Suprapubic skin (tissue), 4 donors: Measurements from ENCODE around the gene GABRR1. TPM values are rescaled to one million over a fixed set of nuclear protein-coding genes. Genes with fewer than 3 reads are reported as not detected.

Experiments
- DNase-seq, 2 donors: peaks; one replicate each; pipeline ENCODE4 v3.0.0-alpha.2; 2019; ENCODE audit warnings: low spot score in 2 of 2
- H3K27ac ChIP-seq: fragments of 200-600 bp; sonication (generic); one replicate; pipeline ENCODE4 v1.5.1; 2019
- H3K27me3 ChIP-seq: fragments of 200-600 bp; sonication (generic); one replicate; pipeline ENCODE4 v1.5.1; 2019
- H3K36me3 ChIP-seq: fragments of 200-600 bp; sonication (generic); one replicate; pipeline ENCODE4 v1.5.1; 2019
- H3K4me1 ChIP-seq: fragments of 200-600 bp; sonication (generic); one replicate; pipeline ENCODE4 v1.5.1; 2019
- H3K4me3 ChIP-seq: fragments of 200-600 bp; sonication (generic); one replicate; pipeline ENCODE4 v1.5.1; 2019; ENCODE audit warnings: mild to moderate bottlenecking
- H3K9me3 ChIP-seq: fragments of 200-600 bp; sonication (generic); one replicate; pipeline ENCODE4 v1.5.1; 2019
- EP300 ChIP-seq: sonication (generic); formaldehyde crosslinking; IDR thresholded peaks from one replicate; pipeline ENCODE4 v1.6.1; 2017; ENCODE audit warnings: antibody characterized with exemption
- POLR2A ChIP-seq, 2 donors: fragments of 450-650 bp; IDR thresholded peaks; one replicate each; pipeline ENCODE4 v1.6.1; 2017; ENCODE audit warnings: antibody characterized with exemption in 2 of 2, mild to moderate bottlenecking in 2 of 2, moderate library complexity in 2 of 2
- POLR2AphosphoS5 ChIP-seq, 3 donors: sonication (generic); formaldehyde crosslinking; IDR thresholded peaks; one replicate each; pipeline ENCODE4 v1.6.1; 2017; ENCODE audit warnings: antibody characterized with exemption in 3 of 3
- WGBS: methylation state at CpG from one replicate; pipeline ENCODE4 v1.1.5; 2018; 5-methylcytosine and 5-hydroxymethylcytosine counted together
- total RNA-seq, 4 donors: library from RNA; depleted of rRNA; stranded (reverse); fragments of >200 nt; gene quantifications; one replicate each; pipeline ENCODE4 v1.1.0, GENCODE V29; 2016
- TF ChIP-seq, protein P1 (sequence below), 2 donors: fragments of 200-600 bp in 1 of 2; fragments of 450-650 bp in 1 of 2; sonication (generic) in 1 of 2; IDR thresholded peaks; one replicate each; pipeline ENCODE4 v1.5.1; 2016 to 2019; ENCODE audit warnings: antibody characterized with exemption in 2 of 2, mild to moderate bottlenecking in 1 of 2, moderate library complexity in 1 of 2

GABRR1 gene
- total RNA-seq, result under 1 TPM in 2 of 4 donors, not detected in 2; 0.48 to 0.52 TPM

DNA sequence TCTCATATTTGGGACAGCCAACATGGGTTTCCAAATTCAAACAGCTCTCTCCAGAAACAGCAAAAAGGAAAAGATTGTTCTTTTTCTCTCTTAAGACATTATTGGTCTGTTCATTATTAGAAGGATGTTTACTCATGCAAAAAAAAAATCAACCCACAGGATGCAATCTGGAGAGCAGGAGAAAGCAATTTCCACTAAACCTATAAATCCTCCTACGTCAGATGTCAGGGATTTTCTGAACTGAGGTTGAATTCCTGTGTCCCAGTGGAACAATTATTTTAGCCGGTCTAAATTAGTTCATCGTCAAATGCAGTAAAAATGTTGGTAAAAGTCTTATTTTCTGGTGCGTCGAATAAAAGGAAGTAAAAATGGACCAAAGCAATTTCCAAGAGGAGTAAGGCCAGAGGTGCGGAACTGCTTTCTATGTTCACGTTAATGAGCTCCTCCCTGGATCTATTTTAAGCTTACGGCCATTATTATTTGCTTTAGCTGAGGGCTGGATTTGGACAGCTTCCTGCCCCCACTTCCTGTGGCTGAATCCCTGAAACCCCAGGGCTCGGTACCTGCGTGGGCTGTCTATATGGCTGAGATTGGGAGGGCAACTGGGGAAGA is at the start of gene GABRR1:
TSS of gene GABRR1 (minus strand) at position 60 of the 612 bp plus-strand sequence. CDS start at position 24, 36 bp downstream.
- WGBS, result 44% methylated on average over 10 of the region's 10 CpGs
- no peak for DNase-seq
- H3K4me3 ChIP-seq, result no peak within 1 kb of the TSS
- TF ChIP-seq POLR2AphosphoS5 (IDR thresholded peaks at IDR 0.05) (no peak), EP300 (no peak)
- H3K4me1 ChIP-seq, result no peaks in the 10 kb centered on the region
- no peaks in the 10 kb centered on the region for H3K9me3 ChIP-seq
- no peaks in the 10 kb centered on the region for H3K27me3 ChIP-seq
- H3K27ac ChIP-seq, result no peak within 1 kb of the TSS
- H3K36me3 ChIP-seq, result no peaks in the 10 kb centered on the region

GRCh38 chr6:89264296-89264695 is 47.1 kb upstream of the GABRR1 start:
- Histone ChIP-seq H3K4me3 (no peak overlapping the region), H3K9me3 (no peaks in the 10 kb centered on the region), H3K36me3 (no peaks in the 10 kb centered on the region), H3K27ac (no peak overlapping the region), H3K4me1 (no peaks in the 10 kb centered on the region), H3K27me3 (no peaks in the 10 kb centered on the region)
- WGBS, result 95% methylated on average over 20 of the region's 20 CpGs
- DNase-seq, result no peak
- TF ChIP-seq EP300 (no peak), POLR2AphosphoS5 (IDR thresholded peaks at IDR 0.05) (no peak), POLR2A (IDR thresholded peaks at IDR 0.05) (no peak)
- TF ChIP-seq, protein P1, sequence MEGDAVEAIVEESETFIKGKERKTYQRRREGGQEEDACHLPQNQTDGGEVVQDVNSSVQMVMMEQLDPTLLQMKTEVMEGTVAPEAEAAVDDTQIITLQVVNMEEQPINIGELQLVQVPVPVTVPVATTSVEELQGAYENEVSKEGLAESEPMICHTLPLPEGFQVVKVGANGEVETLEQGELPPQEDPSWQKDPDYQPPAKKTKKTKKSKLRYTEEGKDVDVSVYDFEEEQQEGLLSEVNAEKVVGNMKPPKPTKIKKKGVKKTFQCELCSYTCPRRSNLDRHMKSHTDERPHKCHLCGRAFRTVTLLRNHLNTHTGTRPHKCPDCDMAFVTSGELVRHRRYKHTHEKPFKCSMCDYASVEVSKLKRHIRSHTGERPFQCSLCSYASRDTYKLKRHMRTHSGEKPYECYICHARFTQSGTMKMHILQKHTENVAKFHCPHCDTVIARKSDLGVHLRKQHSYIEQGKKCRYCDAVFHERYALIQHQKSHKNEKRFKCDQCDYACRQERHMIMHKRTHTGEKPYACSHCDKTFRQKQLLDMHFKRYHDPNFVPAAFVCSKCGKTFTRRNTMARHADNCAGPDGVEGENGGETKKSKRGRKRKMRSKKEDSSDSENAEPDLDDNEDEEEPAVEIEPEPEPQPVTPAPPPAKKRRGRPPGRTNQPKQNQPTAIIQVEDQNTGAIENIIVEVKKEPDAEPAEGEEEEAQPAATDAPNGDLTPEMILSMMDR (IDR thresholded peaks at IDR 0.05), result no peak

DNA sequence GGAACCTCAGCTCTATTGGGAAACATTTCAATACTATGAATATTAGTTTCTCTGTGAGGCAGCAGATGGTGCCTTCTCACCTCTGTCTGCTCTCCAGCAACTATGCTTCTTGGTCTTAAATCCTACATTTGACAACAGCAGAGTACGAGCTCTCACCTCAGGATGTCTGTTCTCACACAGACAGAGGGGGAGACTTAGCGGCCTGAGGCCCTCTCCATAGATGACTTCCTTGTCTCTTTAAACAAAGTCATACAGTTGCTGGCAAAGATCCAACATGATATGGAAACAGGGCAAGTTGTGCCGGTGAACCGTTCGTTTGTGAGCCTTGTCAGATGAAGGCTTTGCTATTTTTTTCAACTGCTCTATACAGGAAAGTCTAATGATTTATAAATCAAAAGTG is 43.7 kb upstream of the GABRR1 start:
- H3K4me3 ChIP-seq, result no peak overlapping the region
- no peak for DNase-seq
- no peaks in the 10 kb centered on the region for H3K4me1 ChIP-seq
- no peaks in the 10 kb centered on the region for H3K36me3 ChIP-seq
- no peaks in the 10 kb centered on the region for H3K27me3 ChIP-seq
- WGBS, result 39% methylated on average over 5 of the region's 5 CpGs
- no peak for TF ChIP-seq POLR2A (IDR thresholded peaks at IDR 0.05)
- no peak for TF ChIP-seq POLR2AphosphoS5 (IDR thresholded peaks at IDR 0.05)
- no peak for TF ChIP-seq EP300
- TF ChIP-seq, protein P1 (IDR thresholded peaks at IDR 0.05), result no peak
- no peaks in the 10 kb centered on the region for H3K9me3 ChIP-seq
- H3K27ac ChIP-seq, result no peak overlapping the region

- no peak for DNase-seq
- 49% methylated on average over 4 of the region's 4 CpGs for WGBS
- H3K4me3 ChIP-seq, result no peak overlapping the region
- H3K27ac ChIP-seq, result no peak overlapping the region
- H3K4me1 ChIP-seq, result no peaks in the 10 kb centered on the region
- no peak for TF ChIP-seq POLR2AphosphoS5 (IDR thresholded peaks at IDR 0.05)
- TF ChIP-seq EP300, result no peak
- TF ChIP-seq POLR2A (IDR thresholded peaks at IDR 0.05), result no peak
- TF ChIP-seq, protein P1 (IDR thresholded peaks at IDR 0.05), result no peak
- H3K36me3 ChIP-seq, result no peaks in the 10 kb centered on the region
- no peaks in the 10 kb centered on the region for H3K9me3 ChIP-seq
- no peaks in the 10 kb centered on the region for H3K27me3 ChIP-seq
These were observed 43.2 kb upstream of the GABRR1 start for GRCh38 chr6:89260310-89260709.

GRCh38 chr6:89258912-89259311 is 41.8 kb upstream of the GABRR1 start:
- no peaks in the 10 kb centered on the region for H3K36me3 ChIP-seq
- no peaks in the 10 kb centered on the region for H3K27me3 ChIP-seq
- no peak for DNase-seq
- H3K4me1 ChIP-seq, result no peaks in the 10 kb centered on the region
- TF ChIP-seq EP300 (no peak), POLR2A (IDR thresholded peaks at IDR 0.05) (no peak), POLR2AphosphoS5 (IDR thresholded peaks at IDR 0.05) (no peak)
- TF ChIP-seq, protein P1 (IDR thresholded peaks at IDR 0.05), result no peak
- no peak overlapping the region for H3K27ac ChIP-seq
- no peak overlapping the region for H3K4me3 ChIP-seq
- 70% methylated on average over 3 of the region's 3 CpGs for WGBS
- H3K9me3 ChIP-seq, result no peaks in the 10 kb centered on the region

DNA sequence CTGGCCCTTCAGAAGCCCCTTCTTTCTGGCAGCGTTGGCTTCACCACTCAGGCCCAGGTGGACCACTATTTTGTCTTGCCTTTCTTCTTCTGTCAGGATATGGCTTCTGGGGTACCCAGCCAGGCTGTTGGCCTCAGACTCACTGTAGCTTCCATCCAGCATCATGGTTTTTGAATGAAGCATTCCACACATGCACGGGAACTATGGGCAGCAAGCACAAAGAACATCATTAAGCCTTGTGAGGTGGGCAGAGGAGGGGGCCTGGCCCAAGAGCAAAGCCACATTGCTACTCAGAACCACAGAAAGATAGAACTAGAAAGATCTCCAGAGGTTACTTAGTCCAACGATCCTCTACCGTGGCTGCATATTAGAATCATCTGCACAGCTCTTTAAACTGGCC is 40.6 kb upstream of the GABRR1 start:
- no peak overlapping the region for H3K4me3 ChIP-seq
- H3K4me1 ChIP-seq, result no peaks in the 10 kb centered on the region
- H3K36me3 ChIP-seq, result no peaks in the 10 kb centered on the region
- H3K27ac ChIP-seq, result no peak overlapping the region
- H3K9me3 ChIP-seq, result no peaks in the 10 kb centered on the region
- 78% methylated on average over 4 of the region's 4 CpGs for WGBS
- H3K27me3 ChIP-seq, result no peaks in the 10 kb centered on the region
- DNase-seq, result no peak
- TF ChIP-seq POLR2AphosphoS5 (IDR thresholded peaks at IDR 0.05) (no peak), POLR2A (IDR thresholded peaks at IDR 0.05) (no peak), EP300 (no peak)
- TF ChIP-seq, protein P1 (IDR thresholded peaks at IDR 0.05), result no peak
